H1 (cell line): ENCODE data around the gene HOXD11.

Experiments used
- ATF3 ChIP-seq: IDR thresholded peaks from 2 replicates; pipeline ENCODE4 v1.6.1; 2011; ENCODE audit warnings: low read depth, mild to moderate bottlenecking, low read length; ENCODE audit not compliant: insufficient read depth
- BACH1 ChIP-seq: IDR thresholded peaks from 2 replicates; pipeline ENCODE4 v1.6.1; 2012; ENCODE audit warnings: low read length, improper control_type of control experiment
- CEBPB ChIP-seq: IDR thresholded peaks from 2 replicates; pipeline ENCODE4 v1.6.1; 2012; ENCODE audit warnings: low read depth, low read length
- CREB1 ChIP-seq: IDR thresholded peaks from 2 replicates; pipeline ENCODE4 v1.6.1; 2012; ENCODE audit warnings: inconsistent platforms
- CTCF ChIP-seq, 3 experiments: IDR thresholded peaks; 1 replicate in 2 of 3; 2 replicates in 1 of 3; pipeline versions ENCODE4 v1.5.1 to v1.6.1; 2011; ENCODE audit warnings: low read length in 3 of 3, mild to moderate bottlenecking in 3 of 3, inconsistent platforms in 2 of 3, low read depth in 1 of 3, moderate library complexity in 1 of 3; ENCODE audit not compliant: insufficient read depth in 1 of 3; ENCODE audit errors: control extremely low read depth in 1 of 3
- EP300 ChIP-seq, 2 experiments: IDR thresholded peaks; 1 replicate in 1 of 2; 2 replicates in 1 of 2; pipeline ENCODE4 v1.6.1; 2011 to 2012; ENCODE audit warnings: low read depth in 2 of 2, low read length in 2 of 2, mild to moderate bottlenecking in 2 of 2, borderline replicate concordance in 1 of 2, inconsistent platforms in 1 of 2, moderate library complexity in 1 of 2
- EZH2 ChIP-seq: fragments of 200-600 bp; sonication (generic); IDR thresholded peaks from 2 replicates; pipeline ENCODE4 v1.7.1; 2012; ENCODE audit warnings: low read depth, mild to moderate bottlenecking, moderate library complexity, low read length, inconsistent platforms; ENCODE audit not compliant: severe bottlenecking
- FOSL1 ChIP-seq: IDR thresholded peaks from 2 replicates; pipeline ENCODE4 v1.6.1; 2011; ENCODE audit warnings: mild to moderate bottlenecking, low read depth, low read length, moderate library complexity; ENCODE audit not compliant: insufficient read depth
- PHF8 ChIP-seq: fragments of 200-600 bp; sonication (generic); conservative IDR thresholded peaks from 2 replicates; pipeline ENCODE4 v1.7.1; 2012; ENCODE audit warnings: low read depth, mild to moderate bottlenecking, inconsistent platforms, low read length, moderate library complexity
- POLR2A ChIP-seq, 2 experiments: IDR thresholded peaks; 1 replicate in 1 of 2; 2 replicates in 1 of 2; pipeline ENCODE4 v1.6.1; 2011; ENCODE audit warnings: low read depth in 2 of 2, low read length in 2 of 2, mild to moderate bottlenecking in 2 of 2; ENCODE audit errors: control extremely low read depth in 1 of 2
- POLR2AphosphoS5 ChIP-seq: IDR thresholded peaks from 2 replicates; pipeline ENCODE4 v1.6.1; 2011; ENCODE audit warnings: low read depth, low read length
- RNF2 ChIP-seq: fragments of 200-900, 300-1000 bp; sonication (generic); IDR thresholded peaks from 2 replicates; pipeline ENCODE4 v1.7.1; 2016; ENCODE audit warnings: borderline replicate concordance, low read depth, mild to moderate bottlenecking, antibody characterized with exemption, low read length; ENCODE audit not compliant: poor library complexity, severe bottlenecking; ENCODE audit errors: missing control alignments
- SP1 ChIP-seq: IDR thresholded peaks from 2 replicates; pipeline ENCODE4 v1.6.1; 2011; ENCODE audit warnings: low read depth, low read length
- TF ChIP-seq, protein P1 (sequence below): IDR thresholded peaks from 2 replicates; pipeline ENCODE4 v1.6.1; 2012; ENCODE audit warnings: low read length, inconsistent platforms

DNA sequence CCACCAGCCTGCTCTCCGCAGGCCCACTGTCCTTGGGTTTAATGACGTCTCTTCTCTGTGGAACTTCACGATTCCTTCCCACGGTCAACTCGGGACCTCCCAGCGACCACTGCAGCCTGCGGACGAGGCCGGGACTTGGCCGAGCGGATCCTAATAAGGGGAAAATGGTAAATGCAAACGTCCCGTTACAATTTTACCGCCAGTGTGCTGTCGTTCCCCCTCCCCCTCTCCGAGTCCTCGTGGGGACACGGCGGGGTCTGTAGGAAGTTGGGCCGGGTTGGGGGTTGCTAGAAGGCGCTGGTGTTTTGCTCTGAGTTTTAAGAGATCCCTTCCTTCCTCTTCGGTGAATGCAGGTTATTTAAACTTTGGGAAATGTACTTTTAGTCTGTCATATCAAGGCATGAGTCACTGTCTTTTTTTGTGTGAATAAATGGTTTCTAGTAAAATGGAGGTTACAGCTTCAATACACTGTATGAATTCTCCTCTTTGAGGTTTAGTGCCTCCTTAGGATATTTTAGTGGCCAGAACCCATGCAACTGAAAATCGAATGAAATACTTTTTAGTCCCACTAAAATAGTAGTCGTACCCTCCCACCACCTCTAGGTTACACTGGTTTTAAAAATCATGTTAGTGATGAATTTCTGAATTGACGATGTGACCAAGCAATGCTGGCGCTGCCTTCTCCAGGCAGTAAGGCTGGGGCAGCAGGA is 2.3 kb downstream of the HOXD11 start:
- no peak for TF ChIP-seq CREB1
- no peak for TF ChIP-seq POLR2AphosphoS5
- no peak for TF ChIP-seq PHF8
- peak; percentile 97 for TF ChIP-seq RNF2
- no peak for TF ChIP-seq SP1
- no peak for TF ChIP-seq EP300 (IDR thresholded peaks at IDR 0.05; ENCODE audit: borderline replicate concordance in 1 of 2, low read depth in 2 of 2, low read length in 2 of 2)
- TF ChIP-seq FOSL1, result no peak
- TF ChIP-seq CTCF (IDR thresholded peaks at IDR 0.05; ENCODE audit: control extremely low read depth in 1 of 3, insufficient read depth in 1 of 3, low read depth in 1 of 3, low read length in 3 of 3), result no peak
- TF ChIP-seq ATF3, result no peak
- TF ChIP-seq BACH1, result no peak
- no peak for TF ChIP-seq POLR2A (IDR thresholded peaks at IDR 0.05; ENCODE audit: control extremely low read depth in 1 of 2, low read depth in 2 of 2, low read length in 2 of 2)
- TF ChIP-seq, protein P1, sequence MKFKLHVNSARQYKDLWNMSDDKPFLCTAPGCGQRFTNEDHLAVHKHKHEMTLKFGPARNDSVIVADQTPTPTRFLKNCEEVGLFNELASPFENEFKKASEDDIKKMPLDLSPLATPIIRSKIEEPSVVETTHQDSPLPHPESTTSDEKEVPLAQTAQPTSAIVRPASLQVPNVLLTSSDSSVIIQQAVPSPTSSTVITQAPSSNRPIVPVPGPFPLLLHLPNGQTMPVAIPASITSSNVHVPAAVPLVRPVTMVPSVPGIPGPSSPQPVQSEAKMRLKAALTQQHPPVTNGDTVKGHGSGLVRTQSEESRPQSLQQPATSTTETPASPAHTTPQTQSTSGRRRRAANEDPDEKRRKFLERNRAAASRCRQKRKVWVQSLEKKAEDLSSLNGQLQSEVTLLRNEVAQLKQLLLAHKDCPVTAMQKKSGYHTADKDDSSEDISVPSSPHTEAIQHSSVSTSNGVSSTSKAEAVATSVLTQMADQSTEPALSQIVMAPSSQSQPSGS, result no peak
- peak; percentile 97 for TF ChIP-seq EZH2
- no peak for TF ChIP-seq CEBPB
